ENCODE data around the gene ACSS1.

ACSS1 gene

GRCh38 chr20:25083773-25084625 is 26.1 kb upstream of the ACSS1 start:
- no peak for DNase-seq (ENCODE audit: low read depth)
- TF ChIP-seq CTCF (conservative IDR thresholded peaks at IDR 0.05; ENCODE audit: low read depth, low read length): peak; percentile 55
- no peak overlapping the region for H3K4me3 ChIP-seq (ENCODE audit: low read depth, low read length)

- TF ChIP-seq CTCF (conservative IDR thresholded peaks at IDR 0.05; ENCODE audit: low read depth, low read length): no peak
- H3K4me3 ChIP-seq (ENCODE audit: low read depth, low read length): no peak overlapping the region
- DNase-seq (ENCODE audit: low read depth): no peak
Measured at GRCh38 chr20:25083141-25083772, 25.3 kb upstream of the ACSS1 start.

GRCh38 chr20:25082498-25082873 is 24.5 kb upstream of the ACSS1 start:
- no peak for DNase-seq (ENCODE audit: low read depth)

GRCh38 chr20:25081730-25082497 is 24.0 kb upstream of the ACSS1 start, which contains the start of gene VSX1:
Gene VSX1, minus strand, starts transcription at chr20:25082141. Its CDS starts 45 bp downstream, at chr20:25082096.
- no peak within 1 kb of the TSS for H3K4me3 ChIP-seq (ENCODE audit: low read depth, low read length)
- no peak for TF ChIP-seq CTCF (conservative IDR thresholded peaks at IDR 0.05; ENCODE audit: low read depth, low read length)
- no peak for DNase-seq (ENCODE audit: low read depth)

More at GRCh38 chr20:25082498-25082873, 24.5 kb upstream of the ACSS1 start:
- TF ChIP-seq CTCF (conservative IDR thresholded peaks at IDR 0.05; ENCODE audit: low read depth, low read length): peak; percentile 22
- H3K4me3 ChIP-seq (ENCODE audit: low read depth, low read length): no peak overlapping the region

GRCh38 chr20:25081065-25081729 is 23.3 kb upstream of the ACSS1 start:
- TF ChIP-seq CTCF (conservative IDR thresholded peaks at IDR 0.05; ENCODE audit: low read depth, low read length): no peak
- DNase-seq (ENCODE audit: low read depth): no peak
- H3K4me3 ChIP-seq (ENCODE audit: low read depth, low read length): no peak overlapping the region

GRCh38 chr20:25079171-25079570 is 21.2 kb upstream of the ACSS1 start:
- H3K4me3 ChIP-seq (ENCODE audit: low read depth, low read length): no peak overlapping the region
- DNase-seq (ENCODE audit: low read depth): no peak
- no peak for TF ChIP-seq CTCF (conservative IDR thresholded peaks at IDR 0.05; ENCODE audit: low read depth, low read length)

Measured in choroid plexus epithelial cell (primary cell).